Loucy (cell line): ENCODE measurements around the gene CROCC2.

Experiments
- H2AFZ ChIP-seq: fragments of 200-600 bp; sonication (generic); 2 replicates; pipeline ENCODE4 v1.6.0; 2016; ENCODE audit warnings: antibody characterized with exemption, mild to moderate bottlenecking, low read length, moderate library complexity
- H3F3A ChIP-seq: fragments of 200-600 bp; 2 replicates; pipeline ENCODE4 v1.6.0; 2016; ENCODE audit warnings: antibody characterized with exemption, low read depth, mild to moderate bottlenecking
- H3K27me3 ChIP-seq: fragments of 200-600 bp; sonication (generic); 2 replicates; pipeline ENCODE4 v1.6.1; 2014; ENCODE audit warnings: low read length, mild to moderate bottlenecking; ENCODE audit not compliant: insufficient read depth, poor library complexity, severe bottlenecking
- H3K36me3 ChIP-seq: fragments of 200-600 bp; sonication (generic); 2 replicates; pipeline ENCODE4 v1.6.1; 2016; ENCODE audit warnings: low read length; ENCODE audit not compliant: insufficient read depth
- H3K4me1 ChIP-seq: fragments of 200-600 bp; sonication (generic); 2 replicates; pipeline ENCODE4 v1.5.1; 2014; ENCODE audit warnings: low read length, mild to moderate bottlenecking; ENCODE audit not compliant: insufficient read depth, poor library complexity, severe bottlenecking
- H3K4me2 ChIP-seq: fragments of 200-600 bp; sonication (generic); 2 replicates; pipeline ENCODE4 v1.6.0; 2014; ENCODE audit warnings: antibody characterized with exemption, low read length, low read depth, mild to moderate bottlenecking; ENCODE audit not compliant: poor library complexity, severe bottlenecking
- H3K4me3 ChIP-seq: fragments of 200-600 bp; sonication (generic); 2 replicates; pipeline ENCODE4 v1.5.1; 2014; ENCODE audit warnings: low read length, mild to moderate bottlenecking, mixed read lengths; ENCODE audit not compliant: poor library complexity, severe bottlenecking
- H3K79me2 ChIP-seq: fragments of 200-600 bp; sonication (generic); 2 replicates; pipeline ENCODE4 v1.6.1; 2014; ENCODE audit warnings: low read length; ENCODE audit not compliant: insufficient read depth
- H3K9ac ChIP-seq: fragments of 200-600 bp; sonication (generic); 2 replicates; pipeline ENCODE4 v1.6.0; 2014; ENCODE audit warnings: mild to moderate bottlenecking, low read depth, low read length, moderate library complexity; ENCODE audit not compliant: poor library complexity, severe bottlenecking
- H3K9me2 ChIP-seq: fragments of 200-600 bp; sonication (generic); replicated peaks from 2 replicates; pipeline ENCODE4 v1.6.1; 2016; ENCODE audit warnings: low read depth, low read length, mixed read lengths
- H3K9me3 ChIP-seq: fragments of 200-600 bp; sonication (generic); 2 replicates; pipeline ENCODE4 v1.6.1; 2014; ENCODE audit warnings: mild to moderate bottlenecking, antibody characterized with exemption, low read length, low read depth; ENCODE audit not compliant: insufficient read depth
- H4K20me1 ChIP-seq: fragments of 200-600 bp; sonication (generic); 2 replicates; pipeline ENCODE4 v1.6.0; 2014; ENCODE audit warnings: antibody characterized with exemption, low read length, mild to moderate bottlenecking; ENCODE audit not compliant: insufficient read depth, poor library complexity, severe bottlenecking
- CTCF ChIP-seq: fragments of 200-600 bp; sonication (generic); conservative IDR thresholded peaks from 2 replicates; pipeline ENCODE4 v1.5.1; 2014; ENCODE audit warnings: mild to moderate bottlenecking, antibody characterized with exemption, low read length
- EZH2phosphoT487 ChIP-seq: fragments of 200-600 bp; IDR thresholded peaks from 2 replicates; pipeline ENCODE4 v1.6.1; 2018; ENCODE audit warnings: antibody characterized with exemption, mild to moderate bottlenecking, moderate library complexity, borderline replicate concordance

Gene CROCC2

GRCh38 chr2:241020629-241021190 lies 114.6 kb downstream of the CROCC2 start:
- Histone ChIP-seq H3K36me3 (no peaks in the 10 kb centered on the region), H2AFZ (no peak overlapping the region), H3F3A (no peaks in the 10 kb centered on the region), H4K20me1 (no peaks in the 10 kb centered on the region), H3K4me2 (no peak overlapping the region), H3K9ac (no peak overlapping the region), H3K27me3 (no peaks in the 10 kb centered on the region), H3K79me2 (no peaks in the 10 kb centered on the region), H3K9me3 (peaks cover 9% of the 10 kb centered on the region; the same call in 1 of the 2 replicates), H3K4me3 (no peak overlapping the region), H3K4me1 (no peaks in the 10 kb centered on the region), H3K9me2 (no peaks in the 10 kb centered on the region)
- TF ChIP-seq EZH2phosphoT487 = no peak
- TF ChIP-seq CTCF = no peak

GRCh38 chr2:241025639-241026038 lies 119.5 kb downstream of the CROCC2 start:
- Histone ChIP-seq H3K9me2 (no peaks in the 10 kb centered on the region), H3F3A (no peaks in the 10 kb centered on the region), H3K9ac (no peak overlapping the region), H3K36me3 (no peaks in the 10 kb centered on the region), H3K27me3 (no peaks in the 10 kb centered on the region), H3K4me3 (no peak overlapping the region), H3K79me2 (no peaks in the 10 kb centered on the region), H4K20me1 (no peaks in the 10 kb centered on the region), H2AFZ (no peak overlapping the region), H3K9me3 (peaks cover 14% of the 10 kb centered on the region), H3K4me2 (no peak overlapping the region), H3K4me1 (no peaks in the 10 kb centered on the region)
- TF ChIP-seq CTCF = no peak
- TF ChIP-seq EZH2phosphoT487 = no peak

- H3K27me3 ChIP-seq = no peaks in the 10 kb centered on the region
- H3K4me1 ChIP-seq = no peaks in the 10 kb centered on the region
- no peaks in the 10 kb centered on the region for H3F3A ChIP-seq
- H3K4me2 ChIP-seq = no peak overlapping the region
- no peaks in the 10 kb centered on the region for H3K36me3 ChIP-seq
- H3K9me2 ChIP-seq = no peaks in the 10 kb centered on the region
- H3K9ac ChIP-seq = no peak overlapping the region
- no peak overlapping the region for H3K4me3 ChIP-seq
- TF ChIP-seq CTCF = no peak
- no peak for TF ChIP-seq EZH2phosphoT487
- H3K9me3 ChIP-seq = peaks cover 14% of the 10 kb centered on the region
- no peak overlapping the region for H2AFZ ChIP-seq
- no peaks in the 10 kb centered on the region for H4K20me1 ChIP-seq
- H3K79me2 ChIP-seq = no peaks in the 10 kb centered on the region
Observed at GRCh38 chr2:241029599-241030332, 123.6 kb downstream of the CROCC2 start.
